Measurements from ENCODE around the gene NR2F2. TPM values are rescaled to one million over a fixed set of nuclear protein-coding genes. Genes with fewer than 3 reads are reported as not detected.

Gene NR2F2
- total RNA-seq, 6 experiments from 2014 or later, result 11.6 to 30.0 (median 20.7) TPM

GRCh38 chr15:96360581-96361308 lies 30.2 kb downstream of the NR2F2 start:
- Histone ChIP-seq H3K36me3 (no peaks in the 10 kb centered on the region), H3K9me3 (no peaks in the 10 kb centered on the region), H3K27ac (peak overlapping the region in 2 of 3 donors; percentile 47 to 53), H3K27me3 (no peaks in the 10 kb centered on the region), H3K4me3 (peak overlapping the region in 2 of 3 donors; percentile 40 to 44), H3K4me1 (peaks cover 0 to 16% (median 0%) of the 10 kb centered on the region in 4 donors)
- intact Hi-C loops (cut with DNase I), result no loop called here
- 30% methylated on average over 19 of the region's 37 CpGs for WGBS (ENCODE audit: insufficient coverage, low coverage, low lambda C conversion rate, missing lambda C conversion rate)
- no peak for ATAC-seq
- DNase-seq, result no peak
- no peak for TF ChIP-seq CTCF (IDR thresholded peaks at IDR 0.05)
- no peak for TF ChIP-seq POLR2A (IDR thresholded peaks at IDR 0.05)

DNA sequence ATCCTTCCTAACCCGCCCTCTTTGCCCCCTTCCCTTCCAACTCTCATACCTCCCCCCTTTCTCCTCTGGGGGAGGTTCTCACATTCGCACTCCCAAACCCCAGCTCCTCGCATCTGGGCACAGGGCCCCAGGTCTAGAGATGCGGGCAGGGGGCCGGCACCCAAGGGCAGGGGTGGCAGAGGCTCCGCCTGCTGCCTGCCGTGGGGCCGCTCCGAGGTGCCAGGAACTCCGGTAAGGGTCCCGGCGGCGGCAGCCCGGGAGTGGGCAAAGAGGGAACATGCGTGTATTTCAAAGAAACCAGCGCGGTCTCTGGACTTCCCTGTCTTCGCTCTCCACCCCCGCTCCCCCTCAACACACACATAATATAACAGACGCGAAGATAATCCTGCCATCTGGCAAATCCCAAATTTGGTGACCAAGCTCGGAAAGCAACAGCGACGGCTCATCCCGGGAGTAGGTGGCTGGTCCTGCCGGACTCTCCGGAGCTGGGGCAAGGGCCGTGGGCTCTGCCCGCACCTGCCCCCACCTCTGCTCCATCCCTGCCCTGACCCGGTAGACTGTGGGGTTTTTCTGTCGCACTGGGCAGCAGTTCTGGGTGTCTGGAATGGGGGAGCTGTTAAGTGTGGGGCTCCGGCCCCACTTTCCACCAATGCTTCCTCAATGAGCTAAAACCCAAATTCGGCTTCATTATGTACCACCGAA lies 31.0 kb downstream of the NR2F2 start:
- ATAC-seq, result no peak
- Histone ChIP-seq H3K36me3 (no peaks in the 10 kb centered on the region), H3K4me3 (no peak overlapping the region), H3K9me3 (no peaks in the 10 kb centered on the region), H3K27me3 (peaks cover 0 to 6% of the 10 kb centered on the region in 2 donors), H3K4me1 (peaks cover 0 to 16% (median 0%) of the 10 kb centered on the region in 4 donors), H3K27ac (no peak overlapping the region)
- WGBS (ENCODE audit: insufficient coverage, low coverage, low lambda C conversion rate, missing lambda C conversion rate), result 59% methylated on average over 23 of the region's 34 CpGs
- no peak for TF ChIP-seq POLR2A (IDR thresholded peaks at IDR 0.05)
- TF ChIP-seq CTCF (IDR thresholded peaks at IDR 0.05), result no peak
- no peak for DNase-seq
- intact Hi-C loops (cut with DNase I), result no loop called here

DNA sequence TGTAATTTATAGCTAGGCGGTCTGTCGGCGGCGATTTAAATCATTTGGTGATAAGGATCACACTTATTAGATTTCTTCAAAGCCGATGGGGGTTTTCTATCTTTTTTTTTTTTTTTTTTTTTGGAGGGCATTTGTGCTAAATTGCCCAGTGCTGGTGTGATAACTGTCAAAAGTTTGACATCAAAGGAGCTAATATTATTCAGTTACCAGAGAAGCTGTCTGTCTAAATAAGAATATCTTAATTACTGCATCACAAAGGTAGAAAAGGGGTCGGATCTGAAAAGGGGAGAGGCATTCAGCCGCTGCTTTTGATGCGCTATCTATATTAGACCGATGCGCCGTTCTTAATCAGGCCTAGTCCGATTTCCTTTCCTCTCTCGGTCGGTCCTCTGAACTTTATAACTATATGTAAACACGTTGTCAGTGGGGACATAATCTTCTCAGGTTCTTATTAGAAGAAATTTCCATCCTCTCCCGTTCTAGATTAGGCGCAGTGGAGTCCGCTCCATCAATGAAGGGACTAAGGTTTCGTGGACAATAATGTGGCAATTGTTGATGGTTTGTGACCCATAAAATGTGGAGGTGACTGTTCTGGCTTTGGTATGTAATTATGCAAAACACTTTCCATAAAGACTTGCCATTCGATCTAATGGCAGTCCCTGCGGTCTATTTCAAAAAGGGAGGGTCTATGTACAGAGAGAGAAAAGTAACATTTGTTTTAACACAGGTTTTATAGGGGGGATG lies 31.7 kb downstream of the NR2F2 start:
- intact Hi-C loops (cut with DNase I), result no loop called here
- Histone ChIP-seq H3K4me3 (no peak overlapping the region), H3K27me3 (peaks cover 0 to 13% of the 10 kb centered on the region in 2 donors), H3K4me1 (peaks cover 0 to 14% (median 0%) of the 10 kb centered on the region in 4 donors), H3K36me3 (no peaks in the 10 kb centered on the region), H3K27ac (no peak overlapping the region), H3K9me3 (no peaks in the 10 kb centered on the region)
- ATAC-seq (no peak), DNase-seq (no peak)
- TF ChIP-seq CTCF (IDR thresholded peaks at IDR 0.05), result no peak
- no peak for TF ChIP-seq POLR2A (IDR thresholded peaks at IDR 0.05)
- WGBS (ENCODE audit: insufficient coverage, low coverage, low lambda C conversion rate, missing lambda C conversion rate), result 50% methylated on average over 19 of the region's 21 CpGs

DNA sequence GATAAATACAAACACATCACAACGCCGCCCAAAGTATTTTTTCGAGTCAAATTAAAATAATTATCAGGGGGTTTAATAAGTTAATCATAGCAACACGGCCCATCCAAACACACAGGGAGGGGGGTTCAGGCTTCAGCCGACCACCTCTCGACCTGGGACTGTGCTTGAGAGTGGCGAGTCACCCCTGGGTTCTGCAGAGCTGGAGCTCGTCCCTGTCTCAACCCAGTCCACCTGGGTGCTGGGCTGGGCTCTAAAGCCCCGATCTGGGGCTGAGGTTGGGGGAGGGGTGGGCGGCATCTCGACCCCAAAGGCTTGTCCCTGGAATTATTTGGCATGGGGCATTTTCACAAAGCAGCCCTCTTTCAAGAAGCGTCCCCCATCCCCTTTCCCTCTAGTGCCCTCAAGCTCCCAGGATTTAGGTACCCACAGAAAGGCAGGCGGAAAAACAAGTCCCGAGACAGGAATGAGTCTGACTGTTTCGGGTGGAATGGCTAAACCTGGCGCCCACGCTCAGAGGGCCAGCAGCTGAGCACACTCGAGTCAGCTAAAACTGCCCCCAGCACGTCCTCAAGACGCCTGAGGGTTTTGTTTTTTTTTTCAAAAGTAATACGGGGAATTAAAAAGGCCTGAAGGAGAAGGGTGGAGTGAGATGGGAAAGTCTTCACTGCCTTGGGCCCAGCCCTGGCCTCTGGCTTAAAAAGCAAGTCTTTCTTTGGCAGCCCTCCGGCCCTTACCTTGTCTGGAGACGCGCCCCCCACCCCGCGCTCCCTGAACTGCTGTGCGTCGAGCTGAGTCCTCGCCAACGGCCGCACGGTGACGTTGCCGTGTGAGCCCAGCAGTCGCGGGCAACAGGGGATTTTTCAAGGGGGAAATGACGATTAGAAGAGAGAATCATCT lies 32.5 kb downstream of the NR2F2 start:
- Histone ChIP-seq H3K27me3 (peaks cover 0 to 16% of the 10 kb centered on the region in 2 donors), H3K36me3 (no peaks in the 10 kb centered on the region), H3K4me3 (no peak overlapping the region), H3K4me1 (peaks cover 0 to 15% (median 0%) of the 10 kb centered on the region in 4 donors), H3K27ac (no peak overlapping the region), H3K9me3 (no peaks in the 10 kb centered on the region)
- intact Hi-C loops (cut with DNase I), result no loop called here
- 53% methylated on average over 28 of the region's 37 CpGs for WGBS (ENCODE audit: insufficient coverage, low coverage, low lambda C conversion rate, missing lambda C conversion rate)
- TF ChIP-seq POLR2A (IDR thresholded peaks at IDR 0.05), result no peak
- no peak for TF ChIP-seq CTCF (IDR thresholded peaks at IDR 0.05)
- DNase-seq (no peak), ATAC-seq (no peak)

Data from right lobe of liver (tissue), 6 donors.